AG04449 (cell line): Measurements from ENCODE around the gene ITPRID1.

Experiments
- CTCF ChIA-PET: fragments of 350-600 bp; formaldehyde crosslinking; extraction: SDS; loops from one replicate; lab custom pipeline; 2021; ENCODE audit warnings: antibody characterized with exemption; lab: Yijun Ruan, JAX
- POLR2A ChIA-PET: fragments of 400-600, 350-600 bp; formaldehyde crosslinking; extraction: SDS; loops from one replicate; lab custom pipeline; 2020; ENCODE audit warnings: antibody characterized with exemption, inconsistent platforms; lab: Yijun Ruan, JAX
- DNase-seq: peaks from one replicate; pipeline ENCODE4 v3.0.0-alpha.2; 2010; ENCODE audit warnings: low read depth, low spot score
- H3K4me3 ChIP-seq: 2 replicates; pipeline ENCODE4 v1.5.1; 2011; ENCODE audit warnings: low read depth, mild to moderate bottlenecking, control low read depth, low read length
- TF ChIP-seq, protein P1 (sequence below): IDR thresholded peaks from one replicate; pipeline ENCODE4 v1.5.1; 2011; ENCODE audit warnings: mild to moderate bottlenecking, moderate library complexity, low read length, control low read depth, inconsistent platforms; ENCODE audit not compliant: insufficient read depth; ENCODE audit errors: missing control alignments

ITPRID1 gene

DNA sequence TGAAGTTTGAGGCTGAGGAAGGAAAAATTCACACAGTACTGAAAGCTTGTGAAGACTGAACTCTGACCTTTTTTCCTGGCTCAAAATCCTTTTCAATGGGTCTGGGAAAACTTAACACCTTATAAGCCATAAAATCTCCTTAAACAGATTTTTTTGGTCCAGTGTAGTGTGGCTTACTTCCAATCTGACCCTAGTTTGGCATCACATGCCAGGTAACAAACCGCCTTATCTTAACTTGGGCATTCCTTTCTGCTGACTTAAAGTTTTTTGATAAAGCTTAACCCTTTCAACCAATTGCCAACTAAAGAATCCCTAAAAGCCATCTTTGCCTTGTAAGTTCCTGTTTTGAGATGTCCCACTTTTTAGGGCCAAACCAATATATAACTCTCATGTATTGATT is 13.2 kb upstream of the ITPRID1 start:
- no peak overlapping the region for H3K4me3 ChIP-seq
- POLR2A ChIA-PET, result no interaction called here
- no peak for DNase-seq
- TF ChIP-seq, protein P1, sequence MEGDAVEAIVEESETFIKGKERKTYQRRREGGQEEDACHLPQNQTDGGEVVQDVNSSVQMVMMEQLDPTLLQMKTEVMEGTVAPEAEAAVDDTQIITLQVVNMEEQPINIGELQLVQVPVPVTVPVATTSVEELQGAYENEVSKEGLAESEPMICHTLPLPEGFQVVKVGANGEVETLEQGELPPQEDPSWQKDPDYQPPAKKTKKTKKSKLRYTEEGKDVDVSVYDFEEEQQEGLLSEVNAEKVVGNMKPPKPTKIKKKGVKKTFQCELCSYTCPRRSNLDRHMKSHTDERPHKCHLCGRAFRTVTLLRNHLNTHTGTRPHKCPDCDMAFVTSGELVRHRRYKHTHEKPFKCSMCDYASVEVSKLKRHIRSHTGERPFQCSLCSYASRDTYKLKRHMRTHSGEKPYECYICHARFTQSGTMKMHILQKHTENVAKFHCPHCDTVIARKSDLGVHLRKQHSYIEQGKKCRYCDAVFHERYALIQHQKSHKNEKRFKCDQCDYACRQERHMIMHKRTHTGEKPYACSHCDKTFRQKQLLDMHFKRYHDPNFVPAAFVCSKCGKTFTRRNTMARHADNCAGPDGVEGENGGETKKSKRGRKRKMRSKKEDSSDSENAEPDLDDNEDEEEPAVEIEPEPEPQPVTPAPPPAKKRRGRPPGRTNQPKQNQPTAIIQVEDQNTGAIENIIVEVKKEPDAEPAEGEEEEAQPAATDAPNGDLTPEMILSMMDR, result no peak
- CTCF ChIA-PET, result no interaction called here

DNA sequence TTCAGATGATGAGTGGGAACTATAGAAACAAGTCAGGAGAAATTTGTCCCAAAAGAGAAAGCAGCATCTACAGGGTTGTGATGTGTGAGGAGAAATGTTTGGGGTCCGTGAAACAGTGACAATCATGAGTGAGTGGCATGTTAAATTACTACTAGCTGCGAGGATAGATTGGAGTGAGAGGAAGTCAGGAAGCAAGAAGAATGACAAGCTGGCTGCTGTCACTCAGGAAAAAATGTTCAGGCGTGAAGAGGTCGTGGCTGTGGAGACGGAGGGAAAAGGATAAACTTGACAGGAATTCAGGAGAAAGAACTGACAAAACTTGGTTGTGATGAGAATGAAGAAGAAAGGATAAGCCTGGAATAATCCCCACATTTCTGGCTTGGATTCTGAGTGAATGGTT is 5.1 kb upstream of the ITPRID1 start:
- ChIA-PET CTCF (no interaction called here), POLR2A (no interaction called here)
- TF ChIP-seq, protein P1, result no peak
- no peak overlapping the region for H3K4me3 ChIP-seq
- DNase-seq, result no peak

DNA sequence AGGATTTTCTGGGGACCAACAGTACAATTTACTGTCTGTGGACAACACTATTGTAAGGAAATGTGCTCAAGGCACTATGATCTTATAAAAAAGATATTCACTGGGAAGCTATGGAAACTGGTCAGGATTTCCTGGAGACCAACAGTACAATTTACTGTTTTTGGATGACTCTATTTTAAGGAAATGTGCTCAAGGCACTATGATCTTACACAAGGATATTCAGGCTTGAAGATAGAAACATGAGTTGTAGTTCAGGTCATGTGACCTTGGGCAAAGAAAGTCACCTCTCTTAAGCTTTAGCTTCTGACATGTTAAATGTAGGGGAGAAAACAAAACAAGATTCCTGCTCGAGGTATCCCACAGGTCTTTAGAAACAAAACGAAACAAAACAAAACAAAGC is 1.7 kb upstream of the ITPRID1 start:
- CTCF ChIA-PET, result no interaction called here

DNA sequence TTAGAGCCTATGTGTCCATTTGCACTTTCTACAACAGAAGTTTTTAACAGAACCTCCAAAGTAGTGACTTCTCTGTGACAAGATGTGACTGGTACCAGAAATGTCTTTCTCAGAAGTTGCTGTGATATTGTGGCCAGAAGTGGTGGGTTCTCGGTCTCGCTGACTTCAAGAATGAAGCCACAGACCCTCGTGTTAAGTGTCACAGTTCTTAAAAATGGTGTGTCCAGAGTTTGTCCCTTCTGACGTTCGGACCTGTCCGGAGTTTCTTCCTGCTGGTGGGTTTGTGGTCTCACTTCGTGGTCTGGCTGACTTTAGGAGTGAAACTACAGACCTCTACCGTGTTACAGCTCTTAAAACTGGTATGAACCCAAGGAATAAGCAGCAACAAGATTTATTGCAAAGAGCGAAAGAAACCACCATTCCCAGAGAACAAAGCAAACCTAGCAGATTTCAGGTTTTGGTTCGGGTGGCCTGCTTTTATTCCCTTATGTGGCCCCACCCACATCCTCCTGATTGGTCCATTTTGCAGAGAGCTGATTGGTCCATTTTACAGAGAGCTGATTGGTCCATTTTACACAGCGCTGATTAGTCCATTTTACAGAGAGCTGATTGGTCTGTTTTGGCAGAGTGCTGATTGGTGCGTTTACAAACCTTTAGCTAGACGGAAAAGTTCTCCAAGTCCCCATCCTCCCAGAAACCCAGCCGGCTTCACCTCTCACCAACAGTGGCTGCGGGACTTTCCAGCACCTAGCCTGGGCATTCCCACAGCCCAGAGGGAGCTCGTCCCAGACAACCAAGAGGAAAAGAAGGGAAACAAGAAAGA is 3.0 kb downstream of the ITPRID1 start:
- DNase-seq, result no peak
- ChIA-PET CTCF (no interaction called here), POLR2A (interaction anchor here (0.7 kb wide), 1 partner anchor 180 kb away, joined by 3 read pairs; no protein-coding TSS in a partner anchor)
- H3K4me3 ChIP-seq, result no peak overlapping the region
- TF ChIP-seq, protein P1, result no peak

More for the DNA sequence above, 1.7 kb upstream of the ITPRID1 start:
- POLR2A ChIA-PET, result no interaction called here
- TF ChIP-seq, protein P1, result no peak
- H3K4me3 ChIP-seq, result no peak overlapping the region
- no peak for DNase-seq

- H3K4me3 ChIP-seq, result no peak overlapping the region
- TF ChIP-seq, protein P1, result no peak
- CTCF ChIA-PET, result no interaction called here
- POLR2A ChIA-PET, result interaction anchor here (0.7 kb wide), 1 partner anchor 179 kb away, joined by 3 read pairs; no protein-coding TSS in a partner anchor
- no peak for DNase-seq
Observed at GRCh38 chr7:31517513-31517912, 3.6 kb downstream of the ITPRID1 start.

DNA sequence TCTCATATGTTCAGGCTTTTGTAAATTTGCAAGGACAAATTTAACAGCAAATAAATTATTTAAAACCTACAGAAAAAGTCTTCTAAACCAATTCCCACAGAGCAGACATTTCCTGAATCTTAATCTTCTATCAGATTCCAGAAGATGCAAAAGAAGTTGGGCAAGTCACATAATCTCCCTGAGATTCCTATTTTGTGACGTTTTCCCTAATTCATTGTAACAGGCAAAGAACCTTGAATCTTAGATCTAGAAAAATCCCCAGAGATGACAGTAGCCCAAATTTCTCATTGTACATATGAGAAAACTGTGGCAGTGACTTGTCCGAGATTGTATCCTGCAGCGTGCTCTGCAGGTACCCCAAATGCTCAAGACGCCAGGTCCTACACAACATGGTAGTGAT is 4.9 kb downstream of the ITPRID1 start:
- POLR2A ChIA-PET, result no interaction called here
- DNase-seq, result no peak
- TF ChIP-seq, protein P1, result no peak
- CTCF ChIA-PET, result no interaction called here
- H3K4me3 ChIP-seq, result no peak overlapping the region
